GM12878 (cell line): ENCODE measurements around the gene POP5. TPM values are rescaled to one million over a fixed set of nuclear protein-coding genes. Genes with fewer than 3 reads are reported as not detected.

Source experiments
- ATAC-seq: fragments of 200-7000 bp; cut with Tn5 transposase; 3 replicates; pipeline ENCODE4 v1.9.1; 2020; ENCODE audit warnings: mild to moderate bottlenecking, moderate library complexity
- BruUV-seq: library from RNA; stranded (reverse); fragments of 400-500 nt; replicated peaks from 2 replicates; lab custom pipeline; 2021; lab: Mats Ljungman, UMichigan
- CTCF ChIA-PET: fragments of 300-600 bp; sonication (Branson Sonifier 250); formaldehyde crosslinking; extraction: SDS; loops from one replicate; lab custom pipeline; 2021; ENCODE audit warnings: inconsistent platforms; lab: Yijun Ruan, JAX
- POLR2A ChIA-PET: fragments of 350-600 bp; formaldehyde crosslinking; extraction: SDS; loops from one replicate; lab custom pipeline; 2021; ENCODE audit warnings: inconsistent platforms; lab: Charles Lee
- RAD21 ChIA-PET: fragments of 300-600 bp; sonication (Branson Sonifier 250); formaldehyde crosslinking; loops from one replicate; lab custom pipeline; 2023; ENCODE audit warnings: antibody characterized with exemption; ENCODE audit not compliant: unreplicated experiment; lab: Charles Lee
- SMC1A ChIA-PET: fragments of 300-600 bp; sonication (Branson Sonifier 250); formaldehyde crosslinking; loops from one replicate; lab custom pipeline; 2023; ENCODE audit not compliant: unreplicated experiment, uncharacterized antibody; lab: Charles Lee
- DNase-seq: peaks from one replicate; pipeline ENCODE4 v3.0.0-alpha.2; 2011; ENCODE audit warnings: low read depth, low spot score
- FAIRE-seq: peaks from 3 replicates; lab custom pipeline; 2011; peaks lifted over from hg19 to GRCh38; lab: Jason Lieb, UNC
- H2AFZ ChIP-seq: 2 replicates; pipeline ENCODE4 v1.6.0; 2011; ENCODE audit warnings: low read depth, low read length, control low read depth; ENCODE audit not compliant: control insufficient read depth
- H3K27ac ChIP-seq: 2 replicates; pipeline ENCODE4 v1.5.1; 2011; ENCODE audit warnings: control low read depth; ENCODE audit not compliant: control insufficient read depth, insufficient read depth
- H3K27me3 ChIP-seq, 2 experiments: replicated peaks in 1 of 2; 2 replicates each; pipeline versions ENCODE4 v1.6.0 to v1.6.1; 2011; ENCODE audit warnings: low read length in 1 of 2; ENCODE audit not compliant: control insufficient read depth in 2 of 2, insufficient read depth in 2 of 2
- H3K36me3 ChIP-seq, 2 experiments: 2 replicates each; pipeline ENCODE4 v1.5.1; 2011; ENCODE audit warnings: low read length in 1 of 2; ENCODE audit not compliant: control insufficient read depth in 2 of 2, insufficient read depth in 2 of 2
- H3K4me1 ChIP-seq: 2 replicates; pipeline ENCODE4 v1.6.1; 2011; ENCODE audit warnings: mild to moderate bottlenecking, low read length, moderate library complexity, mixed read lengths; ENCODE audit not compliant: control insufficient read depth, insufficient read depth
- H3K4me2 ChIP-seq: 2 replicates; pipeline ENCODE4 v1.6.0; 2011; ENCODE audit warnings: control low read depth; ENCODE audit not compliant: control insufficient read depth, insufficient read depth
- H3K4me3 ChIP-seq: fragments of 200-600 bp; sonication (generic); 2 replicates; pipeline ENCODE4 v1.5.1; 2016
- H3K79me2 ChIP-seq: 2 replicates; pipeline ENCODE4 v1.6.0; 2011; ENCODE audit warnings: low read length; ENCODE audit not compliant: control insufficient read depth, insufficient read depth
- H3K9ac ChIP-seq: 2 replicates; pipeline ENCODE4 v1.8.0; 2011; ENCODE audit warnings: low read length, control low read depth, mixed read lengths; ENCODE audit not compliant: control insufficient read depth, insufficient read depth
- H3K9me3 ChIP-seq: replicated peaks from 3 replicates; pipeline ENCODE4 v1.5.1; 2011; ENCODE audit warnings: mild to moderate bottlenecking, low read length; ENCODE audit not compliant: control insufficient read depth, insufficient read depth
- H4K20me1 ChIP-seq: 2 replicates; pipeline ENCODE4 v1.6.0; 2011; ENCODE audit not compliant: control insufficient read depth, insufficient read depth
- BRCA1 ChIP-seq: IDR thresholded peaks from 2 replicates; pipeline ENCODE4 v1.6.1; 2011; ENCODE audit warnings: low read depth, low read length, improper control_type of control experiment
- CTCF ChIP-seq, 3 experiments: IDR thresholded peaks in 2 of 3; conservative IDR thresholded peaks in 1 of 3; 2 replicates each; pipeline ENCODE4 v1.5.1; 2011; ENCODE audit warnings: low read depth in 3 of 3, low read length in 3 of 3, mild to moderate bottlenecking in 3 of 3, control low read depth in 2 of 3, moderate library complexity in 2 of 3, inconsistent platforms in 1 of 3, mixed read lengths in 1 of 3; ENCODE audit not compliant: control insufficient read depth in 2 of 3, insufficient read depth in 1 of 3; ENCODE audit errors: extremely low read depth in 1 of 3
- ESRRA ChIP-seq: IDR thresholded peaks from 2 replicates; pipeline ENCODE4 v1.6.1; 2012; ENCODE audit warnings: mild to moderate bottlenecking, low read length, improper control_type of control experiment
- MYB ChIP-seq: fragments of 150-350 bp; IDR thresholded peaks from 2 replicates; pipeline ENCODE4 v1.6.1; 2014; ENCODE audit warnings: mild to moderate bottlenecking, low read depth, low read length, borderline replicate concordance
- TARDBP ChIP-seq: IDR thresholded peaks from 2 replicates; pipeline ENCODE4 v1.6.1; 2016; ENCODE audit warnings: borderline replicate concordance
- USF1 ChIP-seq: IDR thresholded peaks from 2 replicates; pipeline ENCODE4 v1.6.1; 2011; ENCODE audit warnings: borderline replicate concordance, low read depth, mild to moderate bottlenecking, moderate library complexity, mixed read lengths, low read length; ENCODE audit not compliant: insufficient read depth; ENCODE audit errors: extremely low read length
- YY1 ChIP-seq: IDR thresholded peaks from 2 replicates; pipeline ENCODE4 v1.6.1; 2011; ENCODE audit warnings: low read depth, mild to moderate bottlenecking, low read length
- ZBED1 ChIP-seq: IDR thresholded peaks from 2 replicates; pipeline ENCODE4 v1.6.1; 2016; ENCODE audit warnings: borderline replicate concordance
- WGBS: methylation state at CpG from one replicate; pipeline ENCODE4 v1.1.6; 2016; ENCODE audit warnings: low lambda C conversion rate; ENCODE audit not compliant: insufficient replicate concordance, insufficient coverage; ENCODE audit errors: missing lambda C conversion rate; 5-methylcytosine and 5-hydroxymethylcytosine counted together
- in situ Hi-C: fragments of 300-500 bp; cut with MboI; formaldehyde crosslinking; loops from 9 replicates; pipeline ENCODE4 v1.14.3; 2018; ENCODE audit warnings: mixed read lengths
- intact Hi-C: fragments of 100-400 bp; cut with micrococcal nuclease; formaldehyde crosslinking; loops from one replicate; pipeline ENCODE4 v1.14.2; 2022; ENCODE audit not compliant: unreplicated experiment
- polyA plus RNA-seq, 11 experiments: library from polyadenylated mRNA; depleted of rRNA in 4 of 11; unstranded in 6 of 11; stranded (reverse) in 5 of 11; fragments of >200 nt; fragmentation: Nextera tagmentation in 4 of 11; fragmentation: Illumina TruSeq in 1 of 11; extraction: Ambion mirVana in 4 of 11; extraction: Trizol in 1 of 11; gene quantifications; 1 replicate in 1 of 11; 2 replicates in 10 of 11; pipeline versions ENCODE4 v1.2.1 to v1.2.3, GENCODE V29; 2011 to 2016; ENCODE audit warnings: inconsistent platforms in 2 of 11, missing spikeins in 2 of 11, low read depth in 1 of 11
- total RNA-seq, 4 experiments: library from RNA; depleted of rRNA in 3 of 4; stranded (reverse); fragments of >200 nt in 3 of 4; fragmentation: Illumina TruSeq in 1 of 4; extraction: Trizol in 1 of 4; gene quantifications; 2 replicates each; pipeline versions ENCODE4 v1.2.1 to v1.2.3, GENCODE V29; 2013 to 2021

Gene POP5
- total and polyA plus RNA-seq, 10 of the 15 experiments (the other 5 are each of a cell fraction or from before 2014, with no cell fraction given), result 50.3 to 234 (median 83.7) TPM

GRCh38 chr12:120592121-120593049 lies 11.2 kb upstream of the POP5 start:
- ATAC-seq (no peak), FAIRE-seq (no peak), DNase-seq (no peak)
- no peaks in the 10 kb centered on the region for H4K20me1 ChIP-seq
- in situ Hi-C loops, result no loop called here
- BruUV-seq, result no TSS peak
- H3K4me2 ChIP-seq, result no peak overlapping the region
- no peaks in the 10 kb centered on the region; a peak in 1 of 4 replicates for H3K27me3 ChIP-seq
- no peaks in the 10 kb centered on the region for H3K9me3 ChIP-seq
- POLR2A ChIA-PET, result interaction anchor here (0.6 kb wide), 1 partner anchor 11 kb away, joined by 4 read pairs; the partner anchor contains the start of gene POP5
- H3K4me3 ChIP-seq, result no peak overlapping the region
- H3K36me3 ChIP-seq, result no peaks in the 10 kb centered on the region
- H3K9ac ChIP-seq, result no peak overlapping the region
- H3K79me2 ChIP-seq, result no peaks in the 10 kb centered on the region
- H3K4me1 ChIP-seq, result no peaks in the 10 kb centered on the region
- CTCF ChIA-PET, result interaction anchor here (1.4 kb wide), 1 partner anchor 11 kb away, joined by 6 read pairs; the partner anchor contains the start of gene POP5
- WGBS, result 46% methylated on average over 8 of the region's 8 CpGs
- H2AFZ ChIP-seq, result no peak overlapping the region
- SMC1A ChIA-PET, result interaction anchor here (1.5 kb wide), 1 partner anchor 10 kb away, joined by 4 read pairs; no protein-coding TSS in a partner anchor
- no peak overlapping the region for H3K27ac ChIP-seq
- intact Hi-C loops, result no loop called here
- RAD21 ChIA-PET, result no interaction called here
- TF ChIP-seq CTCF (IDR thresholded peaks at IDR 0.05 in 2 of 3, conservative IDR thresholded peaks at IDR 0.05 in 1 of 3; ENCODE audit: control insufficient read depth in 2 of 3, extremely low read depth in 1 of 3, insufficient read depth in 1 of 3, low read depth in 3 of 3, low read length in 3 of 3) (no peak), YY1 (no peak), TARDBP (no peak), USF1 (peak; percentile 14), ESRRA (no peak), ZBED1 (no peak), BRCA1 (no peak), MYB (no peak)
